Breast epithelium (tissue), 3 donors: ENCODE results near the gene SLC8A3.

ENCODE experiments used
- POLR2AphosphoS5 ChIP-seq, 3 donors: sonication (generic); formaldehyde crosslinking; IDR thresholded peaks; one replicate each; pipeline ENCODE4 v1.6.1; 2017; ENCODE audit warnings: antibody characterized with exemption in 3 of 3
- TF ChIP-seq, protein P1 (sequence below), 3 donors: fragments of 450-650 bp; IDR thresholded peaks; one replicate each; pipeline ENCODE4 v1.5.1; 2016 to 2017; ENCODE audit warnings: antibody characterized with exemption in 3 of 3, mild to moderate bottlenecking in 3 of 3, moderate library complexity in 3 of 3

- TF ChIP-seq, protein P1, sequence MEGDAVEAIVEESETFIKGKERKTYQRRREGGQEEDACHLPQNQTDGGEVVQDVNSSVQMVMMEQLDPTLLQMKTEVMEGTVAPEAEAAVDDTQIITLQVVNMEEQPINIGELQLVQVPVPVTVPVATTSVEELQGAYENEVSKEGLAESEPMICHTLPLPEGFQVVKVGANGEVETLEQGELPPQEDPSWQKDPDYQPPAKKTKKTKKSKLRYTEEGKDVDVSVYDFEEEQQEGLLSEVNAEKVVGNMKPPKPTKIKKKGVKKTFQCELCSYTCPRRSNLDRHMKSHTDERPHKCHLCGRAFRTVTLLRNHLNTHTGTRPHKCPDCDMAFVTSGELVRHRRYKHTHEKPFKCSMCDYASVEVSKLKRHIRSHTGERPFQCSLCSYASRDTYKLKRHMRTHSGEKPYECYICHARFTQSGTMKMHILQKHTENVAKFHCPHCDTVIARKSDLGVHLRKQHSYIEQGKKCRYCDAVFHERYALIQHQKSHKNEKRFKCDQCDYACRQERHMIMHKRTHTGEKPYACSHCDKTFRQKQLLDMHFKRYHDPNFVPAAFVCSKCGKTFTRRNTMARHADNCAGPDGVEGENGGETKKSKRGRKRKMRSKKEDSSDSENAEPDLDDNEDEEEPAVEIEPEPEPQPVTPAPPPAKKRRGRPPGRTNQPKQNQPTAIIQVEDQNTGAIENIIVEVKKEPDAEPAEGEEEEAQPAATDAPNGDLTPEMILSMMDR (IDR thresholded peaks at IDR 0.05) = no peak
- no peak for TF ChIP-seq POLR2AphosphoS5 (IDR thresholded peaks at IDR 0.05)
Measured at GRCh38 chr14:70045310-70045709, 143.4 kb downstream of the SLC8A3 start.
